PC-9 (cell line): Measurements from ENCODE around the gene PRKG1. TPM values are rescaled to one million over a fixed set of nuclear protein-coding genes. Genes with fewer than 3 reads are reported as not detected.

Experiments
- BruUV-seq: library from RNA; stranded (reverse); fragments of 400-500 nt; replicated peaks from 2 replicates; lab custom pipeline; 2021; lab: Mats Ljungman, UMichigan
- CTCF ChIA-PET: fragments of 300-600 bp; sonication (Branson Sonifier 250); formaldehyde crosslinking; loops from one replicate; lab custom pipeline; 2022; ENCODE audit warnings: antibody characterized with exemption; lab: Charles Lee
- POLR2A ChIA-PET: fragments of 300-600 bp; sonication (Branson Sonifier 250); formaldehyde crosslinking; loops from one replicate; lab custom pipeline; 2022; ENCODE audit warnings: antibody characterized with exemption; ENCODE audit not compliant: unreplicated experiment; lab: Charles Lee
- DNase-seq, 2 experiments: peaks; one replicate each; pipeline versions ENCODE4 v3.0.0 to v3.0.0-alpha.2; 2015 to 2022; ENCODE audit warnings: mixed read lengths in 1 of 2
- H2AFZ ChIP-seq: fragments of 200-600 bp; sonication (generic); 2 replicates; pipeline ENCODE4 v1.8.1; 2017; ENCODE audit warnings: antibody characterized with exemption
- H3F3A ChIP-seq: fragments of 200-600 bp; sonication (generic); 2 replicates; pipeline ENCODE4 v1.8.1; 2017; ENCODE audit warnings: antibody characterized with exemption, mild to moderate bottlenecking, low read depth; ENCODE audit not compliant: insufficient read depth
- H3K27ac ChIP-seq: fragments of 200-600 bp; sonication (generic); 2 replicates; pipeline ENCODE4 v1.6.1; 2016; ENCODE audit warnings: mixed run types
- H3K27me3 ChIP-seq: fragments of 200-600 bp; sonication (generic); 2 replicates; pipeline ENCODE4 v1.6.1; 2016; ENCODE audit warnings: low read depth, mixed run types; ENCODE audit not compliant: insufficient read depth
- H3K36me3 ChIP-seq: fragments of 200-600 bp; sonication (generic); 2 replicates; pipeline ENCODE4 v1.6.1; 2016; ENCODE audit warnings: low read depth, mixed run types
- H3K4me1 ChIP-seq: fragments of 200-600 bp; sonication (generic); replicated peaks from 2 replicates; pipeline ENCODE4 v1.6.1; 2016; ENCODE audit warnings: mixed run types; ENCODE audit not compliant: insufficient read depth
- H3K4me2 ChIP-seq: fragments of 200-600 bp; sonication (generic); 2 replicates; pipeline ENCODE4 v1.6.1; 2017; ENCODE audit warnings: mixed run types
- H3K4me3 ChIP-seq: fragments of 200-600 bp; sonication (generic); 2 replicates; pipeline ENCODE4 v1.6.1; 2016; ENCODE audit warnings: mixed run types
- H3K79me2 ChIP-seq: fragments of 200-600 bp; sonication (generic); 2 replicates; pipeline ENCODE4 v1.6.1; 2017; ENCODE audit warnings: low read depth, mixed run types
- H3K9me2 ChIP-seq: fragments of 200-600 bp; sonication (generic); 2 replicates; pipeline ENCODE4 v1.8.1; 2017; ENCODE audit warnings: mild to moderate bottlenecking; ENCODE audit not compliant: insufficient read depth
- H3K9me3 ChIP-seq: fragments of 200-600 bp; sonication (generic); 2 replicates; pipeline ENCODE4 v1.8.1; 2016; ENCODE audit warnings: low read depth; ENCODE audit not compliant: insufficient read depth
- H4K20me1 ChIP-seq: fragments of 200-600 bp; sonication (generic); 2 replicates; pipeline ENCODE4 v1.8.1; 2017; ENCODE audit not compliant: insufficient read depth
- EZH2 ChIP-seq: fragments of 200-600 bp; sonication (generic); IDR thresholded peaks from 2 replicates; pipeline ENCODE4 v1.8.0; 2017; ENCODE audit warnings: antibody characterized with exemption, low read depth
- intact Hi-C: fragments of 100-400 bp; cut with micrococcal nuclease; formaldehyde crosslinking; loops from one replicate; pipeline ENCODE4 v1.10.0; 2022; ENCODE audit not compliant: unreplicated experiment
- total RNA-seq: library from RNA; stranded (reverse); gene quantifications from 2 replicates; pipeline ENCODE4 v1.2.3, GENCODE V29; 2021
- TF ChIP-seq, protein P1 (sequence below): fragments of 200-600 bp; sonication (generic); conservative IDR thresholded peaks from 2 replicates; pipeline ENCODE4 v1.6.1; 2017; ENCODE audit warnings: mixed run types, antibody characterized with exemption, mild to moderate bottlenecking, moderate library complexity

The PRKG1 gene
- total RNA-seq, 1 experiment from 2014 or later, result 0.70 TPM

DNA sequence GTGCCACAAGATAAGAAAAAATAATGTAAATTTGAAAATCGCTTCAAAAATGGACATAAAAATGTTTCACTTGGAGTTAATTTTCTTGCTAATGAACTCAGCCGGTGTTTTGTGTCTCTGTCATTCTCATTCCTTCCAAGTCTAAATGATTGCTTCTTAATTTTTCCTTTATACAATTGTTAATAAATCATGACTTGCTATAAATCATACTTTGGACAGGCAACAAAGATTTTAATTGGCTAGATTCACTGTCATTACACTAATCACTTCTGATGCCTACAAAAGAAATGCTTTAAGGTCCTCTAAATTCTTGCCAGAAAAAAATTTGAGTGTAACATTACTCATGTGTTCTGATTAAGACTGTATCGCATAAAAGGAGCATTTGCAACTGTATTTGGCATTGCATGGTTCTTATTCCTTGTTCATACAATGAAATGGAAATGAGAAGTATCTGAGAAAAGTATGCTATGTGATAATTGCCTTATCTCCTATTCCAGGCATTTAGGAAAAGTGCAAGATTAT, 1000.3 kb downstream of the PRKG1 start:
- BruUV-seq, result no TSS peak
- Histone ChIP-seq H3K27ac (no peak overlapping the region), H4K20me1 (no peaks in the 10 kb centered on the region), H3F3A (no peaks in the 10 kb centered on the region), H2AFZ (no peak overlapping the region), H3K79me2 (no peaks in the 10 kb centered on the region), H3K4me2 (no peak overlapping the region), H3K27me3 (no peaks in the 10 kb centered on the region), H3K4me3 (no peak overlapping the region), H3K4me1 (no peaks in the 10 kb centered on the region), H3K36me3 (no peaks in the 10 kb centered on the region), H3K9me2 (no peaks in the 10 kb centered on the region), H3K9me3 (no peaks in the 10 kb centered on the region)
- DNase-seq, result no peak
- intact Hi-C loops, result no loop called here
- ChIA-PET POLR2A (no interaction called here), CTCF (no interaction called here)
- TF ChIP-seq, protein P1, sequence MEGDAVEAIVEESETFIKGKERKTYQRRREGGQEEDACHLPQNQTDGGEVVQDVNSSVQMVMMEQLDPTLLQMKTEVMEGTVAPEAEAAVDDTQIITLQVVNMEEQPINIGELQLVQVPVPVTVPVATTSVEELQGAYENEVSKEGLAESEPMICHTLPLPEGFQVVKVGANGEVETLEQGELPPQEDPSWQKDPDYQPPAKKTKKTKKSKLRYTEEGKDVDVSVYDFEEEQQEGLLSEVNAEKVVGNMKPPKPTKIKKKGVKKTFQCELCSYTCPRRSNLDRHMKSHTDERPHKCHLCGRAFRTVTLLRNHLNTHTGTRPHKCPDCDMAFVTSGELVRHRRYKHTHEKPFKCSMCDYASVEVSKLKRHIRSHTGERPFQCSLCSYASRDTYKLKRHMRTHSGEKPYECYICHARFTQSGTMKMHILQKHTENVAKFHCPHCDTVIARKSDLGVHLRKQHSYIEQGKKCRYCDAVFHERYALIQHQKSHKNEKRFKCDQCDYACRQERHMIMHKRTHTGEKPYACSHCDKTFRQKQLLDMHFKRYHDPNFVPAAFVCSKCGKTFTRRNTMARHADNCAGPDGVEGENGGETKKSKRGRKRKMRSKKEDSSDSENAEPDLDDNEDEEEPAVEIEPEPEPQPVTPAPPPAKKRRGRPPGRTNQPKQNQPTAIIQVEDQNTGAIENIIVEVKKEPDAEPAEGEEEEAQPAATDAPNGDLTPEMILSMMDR, result no peak
- no peak for TF ChIP-seq EZH2

DNA sequence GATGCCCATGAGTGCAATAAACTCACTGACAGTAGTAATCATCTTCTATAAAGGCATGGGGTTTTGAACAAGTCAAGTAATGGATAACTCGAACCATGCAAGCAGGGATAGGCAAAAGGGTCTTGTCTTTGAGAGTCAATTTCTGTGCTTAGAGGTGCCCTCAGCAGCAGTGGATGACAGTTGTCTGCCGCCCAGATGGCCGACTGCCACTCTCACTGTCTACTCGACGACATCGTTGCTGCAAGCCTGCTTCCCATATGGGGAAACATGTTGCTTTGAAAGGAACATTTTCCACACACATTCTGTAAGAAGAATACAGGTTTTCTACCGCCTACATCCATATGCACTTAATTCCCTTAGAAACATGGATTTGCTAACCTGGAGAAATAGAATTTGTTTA, 1003.5 kb downstream of the PRKG1 start:
- Histone ChIP-seq H3K4me2 (no peak overlapping the region), H3K4me1 (no peaks in the 10 kb centered on the region), H3K79me2 (no peaks in the 10 kb centered on the region), H2AFZ (no peak overlapping the region), H3K27ac (no peak overlapping the region), H3K27me3 (no peaks in the 10 kb centered on the region), H3K36me3 (no peaks in the 10 kb centered on the region), H3F3A (no peaks in the 10 kb centered on the region), H4K20me1 (no peaks in the 10 kb centered on the region), H3K9me3 (no peaks in the 10 kb centered on the region), H3K4me3 (no peak overlapping the region), H3K9me2 (no peaks in the 10 kb centered on the region)
- no peak for DNase-seq
- TF ChIP-seq, protein P1, result no peak
- TF ChIP-seq EZH2, result no peak
- ChIA-PET POLR2A (no interaction called here), CTCF (no interaction called here)
- BruUV-seq, result no TSS peak
- intact Hi-C loops, result no loop called here

DNA sequence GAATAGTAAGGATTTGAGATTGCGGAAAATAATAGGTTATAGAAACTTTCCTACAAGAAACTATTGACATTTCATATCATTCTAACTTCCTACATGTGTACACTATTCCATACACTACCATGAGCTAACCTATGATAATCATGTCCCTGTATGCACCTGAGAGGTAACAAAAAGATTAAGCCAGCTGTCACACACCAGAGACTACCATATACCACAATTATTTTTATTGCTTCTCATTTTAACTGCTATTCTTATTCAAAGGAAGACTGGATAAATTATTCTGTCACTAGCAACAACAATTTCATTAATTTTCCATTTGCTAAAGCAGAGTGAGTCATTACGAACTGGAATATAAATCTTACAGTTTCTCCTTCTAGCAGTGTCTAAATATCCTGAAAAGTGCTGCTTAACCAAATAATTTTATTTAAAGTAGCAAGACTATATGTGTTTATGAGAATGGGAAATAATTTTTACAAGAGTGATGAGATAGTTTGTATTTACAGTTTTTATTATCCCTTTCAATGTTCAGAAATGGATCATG, 1004.2 kb downstream of the PRKG1 start:
- no peaks in the 10 kb centered on the region for H3K79me2 ChIP-seq
- CTCF ChIA-PET, result no interaction called here
- H3K4me1 ChIP-seq, result no peaks in the 10 kb centered on the region
- H3K4me2 ChIP-seq, result no peak overlapping the region
- no peaks in the 10 kb centered on the region for H3F3A ChIP-seq
- H3K9me3 ChIP-seq, result no peaks in the 10 kb centered on the region
- no peaks in the 10 kb centered on the region for H3K27me3 ChIP-seq
- H3K9me2 ChIP-seq, result no peaks in the 10 kb centered on the region
- DNase-seq, result no peak
- POLR2A ChIA-PET, result no interaction called here
- no peaks in the 10 kb centered on the region for H3K36me3 ChIP-seq
- intact Hi-C loops, result no loop called here
- BruUV-seq, result no TSS peak
- H3K4me3 ChIP-seq, result no peak overlapping the region
- no peaks in the 10 kb centered on the region for H4K20me1 ChIP-seq
- no peak overlapping the region for H3K27ac ChIP-seq
- H2AFZ ChIP-seq, result no peak overlapping the region
- TF ChIP-seq EZH2, result no peak
- TF ChIP-seq, protein P1, result no peak
